Measurements from ENCODE around the gene HCK.
"Not testable (repeated sequence)": the region's sequence is repeated elsewhere in the genome, so short reads cannot be mapped to it uniquely, and the experiment has no call there.

The HCK gene

GRCh38 chr20:32116796-32117195 lies 64.8 kb downstream of the HCK start:
- WGBS, 2 experiments (ENCODE audit: insufficient coverage in 2 of 2): 92 to 98% methylated on average over 5 to 6 of the region's 6 CpGs

GRCh38 chr20:32118427-32118826 lies 66.4 kb downstream of the HCK start:
- not testable (repeated sequence) for H3K27ac ChIP-seq (ENCODE audit: low read depth, low read length, severe bottlenecking)
- WGBS, 2 experiments (ENCODE audit: insufficient coverage in 2 of 2): 84 to 93% methylated on average over 2 of the region's 5 CpGs

More at GRCh38 chr20:32116796-32117195, 64.8 kb downstream of the HCK start:
- H3K27ac ChIP-seq (ENCODE audit: low read depth, low read length, severe bottlenecking); H3K4me3 ChIP-seq (ENCODE audit: extremely low read depth, insufficient read depth, low read length, poor library complexity, severe bottlenecking); H3K9me3 ChIP-seq (ENCODE audit: control insufficient read depth, low read length); H3K4me1 ChIP-seq (ENCODE audit: control insufficient read depth, insufficient read depth, low read length, poor library complexity, severe bottlenecking): not testable (repeated sequence)
- H3K36me3 ChIP-seq (ENCODE audit: control insufficient read depth, insufficient read depth, low read length): peaks cover 50% of the 10 kb centered on the region

GRCh38 chr20:32119734-32120133 lies 67.7 kb downstream of the HCK start:
- WGBS, 2 experiments (ENCODE audit: insufficient coverage in 2 of 2): no CpG with 5 or more reads among the region's 2 CpGs

More at GRCh38 chr20:32118427-32118826, 66.4 kb downstream of the HCK start:
- H3K4me3 ChIP-seq (ENCODE audit: extremely low read depth, insufficient read depth, low read length, poor library complexity, severe bottlenecking); H3K4me1 ChIP-seq (ENCODE audit: control insufficient read depth, insufficient read depth, low read length, poor library complexity, severe bottlenecking); H3K9me3 ChIP-seq (ENCODE audit: control insufficient read depth, low read length): not testable (repeated sequence)
- peaks cover 38% of the 10 kb centered on the region for H3K36me3 ChIP-seq (ENCODE audit: control insufficient read depth, insufficient read depth, low read length)

GRCh38 chr20:32121908-32122307 lies 69.9 kb downstream of the HCK start:
- H3K9me3 ChIP-seq (ENCODE audit: control insufficient read depth, low read length); H3K4me1 ChIP-seq (ENCODE audit: control insufficient read depth, insufficient read depth, low read length, poor library complexity, severe bottlenecking); H3K4me3 ChIP-seq (ENCODE audit: extremely low read depth, insufficient read depth, low read length, poor library complexity, severe bottlenecking); H3K27ac ChIP-seq (ENCODE audit: low read depth, low read length, severe bottlenecking): not testable (repeated sequence)
- peaks cover 33% of the 10 kb centered on the region for H3K36me3 ChIP-seq (ENCODE audit: control insufficient read depth, insufficient read depth, low read length)
- no CpG with 5 or more reads among the region's 31 CpGs for WGBS, 2 experiments (ENCODE audit: insufficient coverage in 2 of 2)

More at GRCh38 chr20:32119734-32120133, 67.7 kb downstream of the HCK start:
- H3K36me3 ChIP-seq (ENCODE audit: control insufficient read depth, insufficient read depth, low read length): peaks cover 36% of the 10 kb centered on the region
- no peak overlapping the region for H3K4me3 ChIP-seq (ENCODE audit: extremely low read depth, insufficient read depth, low read length, poor library complexity, severe bottlenecking)
- no peaks in the 10 kb centered on the region for H3K4me1 ChIP-seq (ENCODE audit: control insufficient read depth, insufficient read depth, low read length, poor library complexity, severe bottlenecking)
- no peaks in the 10 kb centered on the region for H3K9me3 ChIP-seq (ENCODE audit: control insufficient read depth, low read length)
- no peak overlapping the region for H3K27ac ChIP-seq (ENCODE audit: low read depth, low read length, severe bottlenecking)

DNA sequence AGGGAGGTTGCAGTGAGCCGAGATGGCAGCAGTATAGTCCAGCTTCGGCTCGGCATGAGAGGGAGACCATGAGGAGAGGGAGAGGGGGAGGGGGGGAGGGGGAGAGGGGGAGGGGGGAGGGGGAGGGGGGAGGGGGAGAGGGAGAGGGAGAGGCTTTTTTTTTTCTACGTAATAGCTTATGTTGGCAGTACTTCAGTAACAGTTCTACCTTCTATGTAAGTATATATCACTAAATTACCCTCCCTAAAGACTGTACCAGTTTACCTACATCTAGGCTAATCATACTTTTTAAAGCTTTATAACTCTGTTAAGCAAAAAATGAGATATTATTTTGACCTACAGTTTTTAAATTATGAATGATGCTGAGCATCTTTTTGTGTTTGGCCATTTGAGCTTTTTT lies 71.0 kb downstream of the HCK start:
- Histone ChIP-seq H3K4me1 (ENCODE audit: control insufficient read depth, insufficient read depth, low read length, poor library complexity, severe bottlenecking) (no peaks in the 10 kb centered on the region), H3K9me3 (ENCODE audit: control insufficient read depth, low read length) (no peaks in the 10 kb centered on the region), H3K36me3 (ENCODE audit: control insufficient read depth, insufficient read depth, low read length) (peaks cover 26% of the 10 kb centered on the region), H3K27ac (ENCODE audit: low read depth, low read length, severe bottlenecking) (no peak overlapping the region), H3K4me3 (ENCODE audit: extremely low read depth, insufficient read depth, low read length, poor library complexity, severe bottlenecking) (no peak overlapping the region)
- no CpG with 5 or more reads among the region's 4 CpGs for WGBS, 2 experiments (ENCODE audit: insufficient coverage in 2 of 2)

- Histone ChIP-seq H3K9me3 (ENCODE audit: control insufficient read depth, low read length) (no peaks in the 10 kb centered on the region), H3K4me1 (ENCODE audit: control insufficient read depth, insufficient read depth, low read length, poor library complexity, severe bottlenecking) (no peaks in the 10 kb centered on the region), H3K36me3 (ENCODE audit: control insufficient read depth, insufficient read depth, low read length) (peaks cover 30% of the 10 kb centered on the region), H3K27ac (ENCODE audit: low read depth, low read length, severe bottlenecking) (no peak overlapping the region), H3K4me3 (ENCODE audit: extremely low read depth, insufficient read depth, low read length, poor library complexity, severe bottlenecking) (no peak overlapping the region)
- WGBS, 2 experiments (ENCODE audit: insufficient coverage in 2 of 2): 95 to 100% methylated on average over 3 of the region's 4 CpGs
Observed at GRCh38 chr20:32124916-32125454, 72.9 kb downstream of the HCK start.

DNA sequence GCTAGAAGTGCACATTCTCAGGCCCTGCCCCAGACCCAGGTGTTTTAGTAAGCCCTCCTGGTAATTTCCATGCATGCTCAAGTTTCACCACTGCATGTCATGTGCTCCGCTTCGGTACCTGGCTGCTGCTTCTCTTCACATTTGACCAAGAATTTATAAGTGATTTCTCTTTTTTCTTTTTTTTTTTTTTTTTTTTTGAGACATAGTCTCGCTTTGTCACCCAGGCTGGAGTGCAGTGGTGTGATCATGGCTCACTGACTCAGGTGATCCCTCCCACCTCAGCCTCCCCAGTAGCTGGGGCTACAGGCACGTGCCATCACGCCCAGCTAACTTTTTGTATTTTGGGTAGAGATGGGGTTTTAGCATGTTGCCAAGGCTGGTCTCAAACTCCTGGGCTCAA lies 73.5 kb downstream of the HCK start:
- Histone ChIP-seq H3K4me3 (ENCODE audit: extremely low read depth, insufficient read depth, low read length, poor library complexity, severe bottlenecking) (no peak overlapping the region), H3K9me3 (ENCODE audit: control insufficient read depth, low read length) (no peaks in the 10 kb centered on the region), H3K27ac (ENCODE audit: low read depth, low read length, severe bottlenecking) (no peak overlapping the region), H3K4me1 (ENCODE audit: control insufficient read depth, insufficient read depth, low read length, poor library complexity, severe bottlenecking) (no peaks in the 10 kb centered on the region), H3K36me3 (ENCODE audit: control insufficient read depth, insufficient read depth, low read length) (peaks cover 30% of the 10 kb centered on the region)
- WGBS, 2 experiments (ENCODE audit: insufficient coverage in 2 of 2): no CpG with 5 or more reads among the region's 5 CpGs

- H3K27ac ChIP-seq (ENCODE audit: low read depth, low read length, severe bottlenecking): no peak overlapping the region
- peaks cover 30% of the 10 kb centered on the region for H3K36me3 ChIP-seq (ENCODE audit: control insufficient read depth, insufficient read depth, low read length)
- no peaks in the 10 kb centered on the region for H3K4me1 ChIP-seq (ENCODE audit: control insufficient read depth, insufficient read depth, low read length, poor library complexity, severe bottlenecking)
- H3K9me3 ChIP-seq (ENCODE audit: control insufficient read depth, low read length): no peaks in the 10 kb centered on the region
- 92 to 98% methylated on average over 8 of the region's 8 CpGs for WGBS, 2 experiments (ENCODE audit: insufficient coverage in 2 of 2)
- H3K4me3 ChIP-seq (ENCODE audit: extremely low read depth, insufficient read depth, low read length, poor library complexity, severe bottlenecking): no peak overlapping the region
Observed at GRCh38 chr20:32126919-32127318, 74.9 kb downstream of the HCK start.

DNA sequence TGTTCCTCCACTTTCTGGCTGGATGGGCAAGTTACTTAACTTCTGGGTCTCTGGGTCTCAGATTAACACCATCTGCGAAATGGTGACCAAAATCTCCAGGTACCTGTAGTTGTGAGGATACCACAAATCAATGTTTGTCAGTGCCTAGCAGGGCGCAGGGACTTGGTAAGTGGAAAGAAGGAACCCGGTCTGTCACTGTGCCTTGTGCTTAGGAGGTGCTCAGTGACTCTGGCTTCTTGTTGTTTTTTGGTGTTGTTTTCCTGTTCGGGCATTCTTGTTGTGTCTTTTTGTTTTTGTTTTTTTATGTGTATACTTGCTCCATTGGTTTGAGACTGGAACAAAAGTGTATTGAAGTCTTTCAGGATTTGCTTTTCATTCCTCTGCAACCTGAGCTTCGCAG lies 75.3 kb downstream of the HCK start:
- 92% methylated on average over 5 of the region's 5 CpGs for WGBS, 2 experiments (ENCODE audit: insufficient coverage in 2 of 2)
- no peaks in the 10 kb centered on the region for H3K4me1 ChIP-seq (ENCODE audit: control insufficient read depth, insufficient read depth, low read length, poor library complexity, severe bottlenecking)
- no peak overlapping the region for H3K4me3 ChIP-seq (ENCODE audit: extremely low read depth, insufficient read depth, low read length, poor library complexity, severe bottlenecking)
- H3K36me3 ChIP-seq (ENCODE audit: control insufficient read depth, insufficient read depth, low read length): peaks cover 34% of the 10 kb centered on the region
- H3K9me3 ChIP-seq (ENCODE audit: control insufficient read depth, low read length): no peaks in the 10 kb centered on the region
- H3K27ac ChIP-seq (ENCODE audit: low read depth, low read length, severe bottlenecking): no peak overlapping the region

GRCh38 chr20:32128167-32128566 lies 76.1 kb downstream of the HCK start:
- 100% methylated on average over 1 of the region's 2 CpGs; no CpG with 5 or more reads in 1 of the 2 experiments for WGBS, 2 experiments (ENCODE audit: insufficient coverage in 2 of 2)
- no peaks in the 10 kb centered on the region for H3K4me1 ChIP-seq (ENCODE audit: control insufficient read depth, insufficient read depth, low read length, poor library complexity, severe bottlenecking)
- H3K4me3 ChIP-seq (ENCODE audit: extremely low read depth, insufficient read depth, low read length, poor library complexity, severe bottlenecking): no peak overlapping the region
- no peak overlapping the region for H3K27ac ChIP-seq (ENCODE audit: low read depth, low read length, severe bottlenecking)
- H3K9me3 ChIP-seq (ENCODE audit: control insufficient read depth, low read length): no peaks in the 10 kb centered on the region
- H3K36me3 ChIP-seq (ENCODE audit: control insufficient read depth, insufficient read depth, low read length): peaks cover 41% of the 10 kb centered on the region

GRCh38 chr20:32129863-32130262 lies 77.8 kb downstream of the HCK start:
- Histone ChIP-seq H3K36me3 (ENCODE audit: control insufficient read depth, insufficient read depth, low read length) (peaks cover 36% of the 10 kb centered on the region), H3K4me3 (ENCODE audit: extremely low read depth, insufficient read depth, low read length, poor library complexity, severe bottlenecking) (no peak overlapping the region), H3K4me1 (ENCODE audit: control insufficient read depth, insufficient read depth, low read length, poor library complexity, severe bottlenecking) (no peaks in the 10 kb centered on the region), H3K9me3 (ENCODE audit: control insufficient read depth, low read length) (no peaks in the 10 kb centered on the region), H3K27ac (ENCODE audit: low read depth, low read length, severe bottlenecking) (no peak overlapping the region)
- 100% methylated on average over 3 of the region's 5 CpGs; no CpG with 5 or more reads in 1 of the 2 experiments for WGBS, 2 experiments (ENCODE audit: insufficient coverage in 2 of 2)
